HEK293T (cell line): Measurements from ENCODE around the gene RNF2.
"Not testable (repeated sequence)": the region's sequence is repeated elsewhere in the genome, so short reads cannot be mapped to it uniquely, and the experiment has no call there.

Experiments
- CTCF ChIA-PET: fragments of 350-600 bp; formaldehyde crosslinking; extraction: SDS; loops from one replicate; lab custom pipeline; 2021; ENCODE audit warnings: antibody characterized with exemption, inconsistent platforms; lab: Yijun Ruan, JAX
- POLR2A ChIA-PET: fragments of 350-600 bp; formaldehyde crosslinking; extraction: SDS; loops from one replicate; lab custom pipeline; 2020; ENCODE audit warnings: antibody characterized with exemption, inconsistent platforms; lab: Yijun Ruan, JAX
- DNase-seq: peaks from one replicate; pipeline ENCODE4 v3.0.0; 2012; ENCODE audit warnings: mixed read lengths; ENCODE audit errors: extremely low spot score
- ARNT ChIP-seq: fragments of 450-650 bp; IDR thresholded peaks from 2 replicates; pipeline ENCODE4 v1.6.1; 2017; ENCODE audit warnings: mild to moderate bottlenecking
- BHLHE40 ChIP-seq: fragments of 450-650 bp; IDR thresholded peaks from 2 replicates; pipeline ENCODE4 v1.6.1; 2016; ENCODE audit warnings: mild to moderate bottlenecking, moderate library complexity, borderline replicate concordance
- CTBP1 ChIP-seq: fragments of 450-650 bp; IDR thresholded peaks from 2 replicates; pipeline ENCODE4 v1.6.1; 2016; ENCODE audit warnings: borderline replicate concordance
- ELF4 ChIP-seq: fragments of 450-650 bp; IDR thresholded peaks from 2 replicates; pipeline ENCODE4 v1.6.1; 2017; ENCODE audit warnings: antibody characterized with exemption
- FOXA1 ChIP-seq: fragments of 450-650 bp; IDR thresholded peaks from 2 replicates; pipeline ENCODE4 v1.6.1; 2016; ENCODE audit warnings: mild to moderate bottlenecking
- FOXK2 ChIP-seq: fragments of 450-650 bp; IDR thresholded peaks from 2 replicates; pipeline ENCODE4 v1.6.1; 2016; ENCODE audit warnings: mild to moderate bottlenecking
- FOXM1 ChIP-seq: fragments of 450-650 bp; IDR thresholded peaks from 2 replicates; pipeline ENCODE4 v1.6.1; 2017; ENCODE audit warnings: mild to moderate bottlenecking, borderline replicate concordance
- HDGF ChIP-seq: fragments of 450-650 bp; IDR thresholded peaks from 2 replicates; pipeline ENCODE4 v1.6.1; 2017; ENCODE audit warnings: antibody characterized with exemption, borderline replicate concordance
- L3MBTL2 ChIP-seq: fragments of 450-650 bp; conservative IDR thresholded peaks from 2 replicates; pipeline ENCODE4 v1.6.1; 2016; ENCODE audit warnings: mild to moderate bottlenecking
- LEF1 ChIP-seq: fragments of 450-650 bp; IDR thresholded peaks from 2 replicates; pipeline ENCODE4 v1.6.1; 2017; ENCODE audit warnings: mild to moderate bottlenecking, borderline replicate concordance
- NFRKB ChIP-seq: fragments of 450-650 bp; IDR thresholded peaks from 2 replicates; pipeline ENCODE4 v1.6.1; 2016; ENCODE audit warnings: mild to moderate bottlenecking, moderate library complexity
- SP1 ChIP-seq: fragments of 450-650 bp; IDR thresholded peaks from 2 replicates; pipeline ENCODE4 v1.6.1; 2017
- SUZ12 ChIP-seq: fragments of 450-650 bp; IDR thresholded peaks from 2 replicates; pipeline ENCODE4 v1.6.1; 2016; ENCODE audit warnings: mild to moderate bottlenecking
- TARDBP ChIP-seq: fragments of 450-650 bp; IDR thresholded peaks from 2 replicates; pipeline ENCODE4 v1.6.1; 2016
- ZNF384 ChIP-seq: fragments of 450-650 bp; IDR thresholded peaks from 2 replicates; pipeline ENCODE4 v1.6.1; 2016
- TF ChIP-seq, protein P1 (sequence below): fragments of 450-650 bp; IDR thresholded peaks from 2 replicates; pipeline ENCODE4 v1.6.1; 2016

The RNF2 gene

DNA sequence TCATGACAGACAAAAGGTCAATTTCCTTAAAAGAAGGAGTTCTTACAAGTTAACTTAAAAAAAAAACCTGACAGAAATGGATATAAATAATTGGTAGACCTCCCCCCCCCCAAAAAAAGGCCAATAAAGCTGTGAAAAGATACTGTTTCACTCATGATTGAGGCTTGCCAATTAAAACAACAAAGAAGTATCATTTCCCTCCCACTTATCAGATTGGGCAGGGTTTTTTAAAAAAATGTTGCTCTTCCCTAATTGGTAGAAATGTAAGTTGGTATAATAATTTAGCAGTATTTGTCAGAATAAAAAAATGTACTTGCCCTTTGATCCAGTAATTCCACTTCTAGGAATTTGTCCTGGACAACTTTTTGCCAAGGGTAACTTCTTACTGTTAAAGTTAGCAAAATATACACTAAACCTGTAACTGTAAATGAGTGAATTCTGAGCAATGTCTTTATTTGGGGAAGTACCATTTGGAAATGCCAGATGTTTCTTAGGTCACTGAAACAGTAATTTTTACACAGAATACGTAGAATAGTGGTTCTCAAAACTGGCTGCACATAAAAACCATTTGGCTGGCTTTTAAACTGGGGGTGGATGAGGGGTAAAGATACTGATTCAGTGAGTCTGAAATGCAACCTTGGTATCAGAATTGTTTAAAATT lies 17.5 kb downstream of the RNF2 start:
- CTCF ChIA-PET, result no interaction called here
- DNase-seq, result no peak
- POLR2A ChIA-PET, result no interaction called here
- TF ChIP-seq FOXK2, result no peak
- no peak for TF ChIP-seq BHLHE40
- no peak for TF ChIP-seq TARDBP
- TF ChIP-seq ELF4, result no peak
- no peak for TF ChIP-seq HDGF
- TF ChIP-seq NFRKB, result no peak

- CTCF ChIA-PET, result interaction anchor here (0.6 kb wide), 1 partner anchor 619 kb away, joined by 3 read pairs; no protein-coding TSS in a partner anchor
- POLR2A ChIA-PET, result no interaction called here
- no peak for TF ChIP-seq FOXA1
- no peak for TF ChIP-seq FOXK2
- TF ChIP-seq HDGF, result no peak
- TF ChIP-seq, protein P1, sequence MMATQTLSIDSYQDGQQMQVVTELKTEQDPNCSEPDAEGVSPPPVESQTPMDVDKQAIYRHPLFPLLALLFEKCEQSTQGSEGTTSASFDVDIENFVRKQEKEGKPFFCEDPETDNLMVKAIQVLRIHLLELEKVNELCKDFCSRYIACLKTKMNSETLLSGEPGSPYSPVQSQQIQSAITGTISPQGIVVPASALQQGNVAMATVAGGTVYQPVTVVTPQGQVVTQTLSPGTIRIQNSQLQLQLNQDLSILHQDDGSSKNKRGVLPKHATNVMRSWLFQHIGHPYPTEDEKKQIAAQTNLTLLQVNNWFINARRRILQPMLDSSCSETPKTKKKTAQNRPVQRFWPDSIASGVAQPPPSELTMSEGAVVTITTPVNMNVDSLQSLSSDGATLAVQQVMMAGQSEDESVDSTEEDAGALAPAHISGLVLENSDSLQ, result no peak
- TF ChIP-seq SUZ12, result no peak
- no peak for TF ChIP-seq FOXM1
- no peak for TF ChIP-seq CTBP1
Observed at GRCh38 chr1:185063719-185064118, 18.4 kb downstream of the RNF2 start.

DNA sequence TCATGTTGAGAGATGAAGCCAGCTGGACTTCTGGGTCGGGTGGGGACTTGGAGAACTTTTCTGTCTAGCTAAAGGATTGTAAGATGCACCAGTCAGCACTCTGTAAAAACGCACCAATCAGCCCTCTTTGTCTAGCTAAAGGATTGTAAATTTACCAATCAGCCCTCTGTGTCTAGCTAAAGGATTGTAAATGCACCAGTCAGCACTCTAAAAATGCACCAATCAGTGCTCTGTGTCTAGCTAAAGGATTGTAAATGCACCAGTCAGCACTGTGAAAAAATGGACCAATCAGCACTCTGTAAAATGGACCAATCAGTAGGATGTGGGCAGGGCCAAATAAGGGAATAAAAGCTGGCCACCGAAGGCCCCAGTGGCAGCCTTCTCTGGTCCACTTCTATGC lies 19.6 kb downstream of the RNF2 start:
- CTCF ChIA-PET, DNase-seq: not testable (repeated sequence)
- POLR2A ChIA-PET, result interaction anchor here (0.6 kb wide), 1 partner anchor 45 kb away, joined by 3 read pairs; no protein-coding TSS in a partner anchor

More at GRCh38 chr1:185063719-185064118, 18.4 kb downstream of the RNF2 start:
- no peak for DNase-seq

GRCh38 chr1:185066181-185066580 lies 20.8 kb downstream of the RNF2 start:
- POLR2A ChIA-PET, result interaction anchor here (0.6 kb wide), 1 partner anchor 19 kb away, joined by 3 read pairs; no protein-coding TSS in a partner anchor

DNA sequence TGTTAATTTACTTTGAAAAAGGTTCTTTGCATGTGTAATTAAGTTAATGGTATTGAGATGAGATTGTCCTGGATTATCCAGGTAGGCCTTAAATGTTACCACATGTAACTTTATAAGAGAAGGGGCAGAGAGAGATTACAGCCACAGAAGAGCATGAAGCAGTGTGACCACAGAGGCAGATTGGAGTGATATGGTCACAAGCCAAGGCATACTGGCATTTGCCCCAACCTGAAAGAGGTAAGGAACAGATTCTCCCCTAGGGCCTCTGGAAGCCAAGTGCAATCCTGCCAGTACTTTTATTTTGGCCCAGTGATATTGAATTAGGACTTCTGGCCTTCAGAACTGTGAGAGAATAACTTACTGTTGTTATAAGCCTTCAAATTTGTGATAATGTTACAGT lies 23.0 kb downstream of the RNF2 start:
- TF ChIP-seq LEF1, result no peak
- no peak for TF ChIP-seq FOXK2
- no peak for TF ChIP-seq ELF4
- no peak for TF ChIP-seq FOXM1
- TF ChIP-seq, protein P1, result no peak
- TF ChIP-seq TARDBP, result no peak
- TF ChIP-seq L3MBTL2, result no peak
- TF ChIP-seq SP1, result no peak
- TF ChIP-seq CTBP1, result no peak
- TF ChIP-seq HDGF, result no peak
- TF ChIP-seq ZNF384, result no peak
- no peak for DNase-seq
- POLR2A ChIA-PET, result no interaction called here
- CTCF ChIA-PET, result interaction anchor here (1.2 kb wide), 1 partner anchor 13 kb away, joined by 4 read pairs; no protein-coding TSS in a partner anchor

More at GRCh38 chr1:185066181-185066580, 20.8 kb downstream of the RNF2 start:
- CTCF ChIA-PET, result no interaction called here
- TF ChIP-seq SP1, result no peak
- TF ChIP-seq HDGF, result no peak
- TF ChIP-seq ARNT, result no peak
- no peak for TF ChIP-seq TARDBP
- TF ChIP-seq LEF1, result no peak
- no peak for TF ChIP-seq L3MBTL2
- no peak for TF ChIP-seq ZNF384
- TF ChIP-seq SUZ12, result no peak
- TF ChIP-seq FOXA1, result no peak
- TF ChIP-seq, protein P1, result no peak
- TF ChIP-seq NFRKB, result no peak
- no peak for TF ChIP-seq CTBP1
- TF ChIP-seq BHLHE40, result no peak
- TF ChIP-seq ELF4, result no peak
- no peak for TF ChIP-seq FOXK2
- no peak for TF ChIP-seq FOXM1
- DNase-seq, result no peak

DNA sequence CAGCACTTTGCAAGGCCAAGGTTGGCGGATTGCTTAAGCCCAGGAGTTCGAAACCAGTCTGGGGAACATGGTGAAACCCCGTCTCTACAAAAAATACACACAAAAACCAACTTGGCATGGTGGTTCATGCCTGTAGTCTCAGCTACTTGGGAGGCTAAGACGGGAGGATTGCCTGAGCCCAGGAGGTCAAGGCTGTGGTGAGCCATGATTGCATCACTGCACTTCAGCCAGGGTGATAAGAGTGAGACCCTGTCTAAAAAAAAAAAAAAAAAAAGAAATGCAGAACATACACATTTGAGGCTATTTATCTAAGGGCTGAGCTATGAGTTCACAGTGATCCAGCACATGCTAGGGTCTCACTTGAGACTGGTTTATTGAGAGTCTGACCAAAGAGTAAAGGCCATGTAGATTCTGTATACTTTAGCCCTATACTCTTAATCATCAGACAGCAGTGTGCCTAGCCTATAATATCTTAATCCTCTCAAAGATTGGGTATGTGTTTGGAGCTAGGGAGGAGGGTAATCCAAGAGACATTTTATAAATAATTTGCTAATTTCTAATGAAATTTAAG lies 23.9 kb downstream of the RNF2 start:
- no peak for TF ChIP-seq BHLHE40
- TF ChIP-seq ELF4, result no peak
- TF ChIP-seq CTBP1, result no peak
- no peak for TF ChIP-seq NFRKB
- TF ChIP-seq, protein P1, result no peak
- TF ChIP-seq TARDBP, result no peak
- no peak for TF ChIP-seq ZNF384
- no peak for TF ChIP-seq LEF1
- TF ChIP-seq SUZ12, result no peak
- TF ChIP-seq FOXK2, result no peak
- TF ChIP-seq ARNT, result no peak
- no peak for TF ChIP-seq FOXA1
- no peak for TF ChIP-seq HDGF
- no peak for TF ChIP-seq FOXM1
- CTCF ChIA-PET, result interaction anchor here (1.2 kb wide), 1 partner anchor 14 kb away, joined by 4 read pairs; no protein-coding TSS in a partner anchor
- DNase-seq, result no peak
- POLR2A ChIA-PET, result no interaction called here
